Activated CD4-positive, alpha-beta T cell treated with anti-CD3 and anti-CD28 coated beads, Interleukin-2, Interleukin-6, amounts not matched to agents 100 ng/mL and 50 ng/mL, durations not matched to agents 16 hours and 8 hours (primary cell): ENCODE data around the gene KRTAP10-10.
"Not testable (repeated sequence)": the region's sequence is repeated elsewhere in the genome, so short reads cannot be mapped to it uniquely, and the experiment has no call there.

ENCODE experiments used
- DNase-seq: peaks from one replicate; pipeline ENCODE4 v3.0.0-alpha.2; 2020

KRTAP10-10 gene

GRCh38 chr21:44627181-44627822, 9.9 kb upstream of the KRTAP10-10 start:
- DNase-seq, result not testable (repeated sequence)

GRCh38 chr21:44627831-44628233, 9.3 kb upstream of the KRTAP10-10 start:
- not testable (repeated sequence) for DNase-seq

GRCh38 chr21:44628707-44629391, 8.3 kb upstream of the KRTAP10-10 start:
- no peak for DNase-seq

GRCh38 chr21:44630440-44630839, 6.7 kb upstream of the KRTAP10-10 start:
- DNase-seq, result no peak

GRCh38 chr21:44632067-44632466, 5.1 kb upstream of the KRTAP10-10 start:
- DNase-seq, result no peak

- no peak for DNase-seq
Measured at GRCh38 chr21:44636209-44637017, 743 bp upstream of the KRTAP10-10 start.

- not testable (repeated sequence) for DNase-seq
Measured at GRCh38 chr21:44637851-44638348, 744 bp downstream of the KRTAP10-10 start.

- DNase-seq, result not testable (repeated sequence)
Measured at GRCh38 chr21:44638506-44639330, 1.6 kb downstream of the KRTAP10-10 start.

- DNase-seq, result no peak
Measured at GRCh38 chr21:44639331-44639655, 2.1 kb downstream of the KRTAP10-10 start.

- no peak for DNase-seq
Measured at GRCh38 chr21:44640761-44641160, 3.6 kb downstream of the KRTAP10-10 start.

- no peak for DNase-seq
Measured at GRCh38 chr21:44643741-44644310, 6.7 kb downstream of the KRTAP10-10 start.

GRCh38 chr21:44644878-44645277, 7.7 kb downstream of the KRTAP10-10 start:
- DNase-seq, result no peak

- not testable (repeated sequence) for DNase-seq
Measured at GRCh38 chr21:44646366-44647221, 9.4 kb downstream of the KRTAP10-10 start, which contains the start of gene KRTAP10-11. TSS of gene KRTAP10-11 (plus strand) at chr21:44646414. CDS start at chr21:44646459, 45 bp downstream.

- no peak for DNase-seq
Measured at GRCh38 chr21:44647222-44647552, 10.0 kb downstream of the KRTAP10-10 start.

- no peak for DNase-seq
Measured at GRCh38 chr21:44648557-44649311, 11.6 kb downstream of the KRTAP10-10 start.

- DNase-seq, result no peak
Measured at GRCh38 chr21:44649521-44650100, 12.5 kb downstream of the KRTAP10-10 start.

GRCh38 chr21:44650265-44650972, 13.3 kb downstream of the KRTAP10-10 start:
- DNase-seq, result no peak

GRCh38 chr21:44650973-44651675, 14.0 kb downstream of the KRTAP10-10 start:
- no peak for DNase-seq

GRCh38 chr21:44653123-44653522, 16.0 kb downstream of the KRTAP10-10 start:
- DNase-seq, result no peak
